Measurements from ENCODE around the gene UBN1. TPM values are rescaled to one million over a fixed set of nuclear protein-coding genes. Genes with fewer than 3 reads are reported as not detected.

UBN1 gene
- total and polyA plus RNA-seq, 2 of the 13 experiments (the other 11 are each of a cell fraction or from before 2014, with no cell fraction given) = 10.6 to 23.5 TPM

GRCh38 chr16:4924593-4925292, 77.5 kb downstream of the UBN1 start (continued):
- TF ChIP-seq HNF1A (IDR thresholded peaks at IDR 0.05; ENCODE audit: low read depth) (no peak), HNF1A (CRISPR knock-in tag; IDR thresholded peaks at IDR 0.05; ENCODE audit: borderline replicate concordance) (peak; percentile 32; the same call in 1 of the 2 replicates), CREB3 (CRISPR knock-in tag; IDR thresholded peaks at IDR 0.05) (no peak), ZNF367 (CRISPR knock-in tag; IDR thresholded peaks at IDR 0.05; ENCODE audit: borderline replicate concordance) (no peak), ZFX (CRISPR knock-in tag; IDR thresholded peaks at IDR 0.05; ENCODE audit: low read depth) (peak; percentile 63), ZUFSP (CRISPR knock-in tag; IDR thresholded peaks at IDR 0.05; ENCODE audit: borderline replicate concordance) (no peak), ZNF292 (CRISPR knock-in tag; IDR thresholded peaks at IDR 0.05; ENCODE audit: borderline replicate concordance, low read depth) (peak; percentile 98), FOSL2 (CRISPR knock-in tag; IDR thresholded peaks at IDR 0.05) (peak; percentile 60), SP1 (IDR thresholded peaks at IDR 0.05) (no peak), SP1 (CRISPR knock-in tag; IDR thresholded peaks at IDR 0.05) (peak; percentile 40; the same call in 1 of the 2 replicates), GMEB1 (CRISPR knock-in tag; IDR thresholded peaks at IDR 0.05; ENCODE audit: borderline replicate concordance) (peak; percentile 58; the same call in 1 of the 2 replicates), ZBTB7B (CRISPR knock-in tag; IDR thresholded peaks at IDR 0.05) (peak; percentile 91), HDAC2 (CRISPR knock-in tag; IDR thresholded peaks at IDR 0.05) (peak; percentile 88), TBX2 (CRISPR knock-in tag; IDR thresholded peaks at IDR 0.05; ENCODE audit: borderline replicate concordance) (peak; percentile 64; the same call in 1 of the 2 replicates), ZNF451 (CRISPR knock-in tag; IDR thresholded peaks at IDR 0.05) (peak; percentile 50; the same call in 1 of the 2 replicates), BCL3 (CRISPR knock-in tag; IDR thresholded peaks at IDR 0.05) (no peak; the same call in 1 of the 2 replicates), ZNF629 (CRISPR knock-in tag; conservative IDR thresholded peaks at IDR 0.05) (0 out of 2 replicates have a peak, but pooled peaks have one; percentile 11), ESRRA (CRISPR knock-in tag; IDR thresholded peaks at IDR 0.05; ENCODE audit: low read depth) (peak; percentile 54; the same call in 1 of the 2 replicates), RARG (CRISPR knock-in tag; IDR thresholded peaks at IDR 0.05; ENCODE audit: low read depth) (no peak), RAD21 (CRISPR knock-in tag; IDR thresholded peaks at IDR 0.05) (peak; percentile 67; the same call in 1 of the 2 replicates)

All from HepG2 (cell line).